Common myeloid progenitor, CD34-positive (primary cell): ENCODE measurements around the gene FAT2.

Source experiments
- CTCF ChIA-PET: fragments of 350-600 bp; sonication (Branson Sonifier 250); formaldehyde crosslinking; loops from one replicate; lab custom pipeline; 2021; ENCODE audit warnings: antibody characterized with exemption; lab: Charles Lee
- POLR2A ChIA-PET: fragments of 350-600 bp; sonication (Branson Sonifier 250); formaldehyde crosslinking; loops from one replicate; lab custom pipeline; 2021; ENCODE audit warnings: antibody characterized with exemption; lab: Charles Lee
- DNase-seq, 3 donors: peaks; one replicate each; pipeline versions ENCODE4 v3.0.0 to v3.0.0-alpha.2; 2013
- H3K27ac ChIP-seq, 2 experiments: 1 replicate in 1 of 2; 2 replicates in 1 of 2; pipeline ENCODE4 v1.7.0; 2013; ENCODE audit warnings: inconsistent platforms in 2 of 2, low read length in 2 of 2, mild to moderate bottlenecking in 2 of 2, low read depth in 1 of 2, moderate library complexity in 1 of 2; ENCODE audit not compliant: severe bottlenecking in 2 of 2, insufficient read depth in 1 of 2, poor library complexity in 1 of 2
- H3K27me3 ChIP-seq, 5 experiments: replicated peaks in 2 of 5; 1 replicate in 3 of 5; 2 replicates in 2 of 5; pipeline versions ENCODE4 v1.6.1 to v1.7.0; 2013; ENCODE audit warnings: low read length in 4 of 5, mild to moderate bottlenecking in 2 of 5, moderate library complexity in 2 of 5, inconsistent platforms in 1 of 5; ENCODE audit not compliant: insufficient read depth in 5 of 5, control insufficient read depth in 4 of 5
- H3K36me3 ChIP-seq, 4 experiments: 1 replicate in 2 of 4; 2 replicates in 2 of 4; pipeline versions ENCODE4 v1.6.1 to v1.7.0; 2013; ENCODE audit warnings: low read length in 3 of 4, control low read depth in 1 of 4, mild to moderate bottlenecking in 1 of 4; ENCODE audit not compliant: control insufficient read depth in 4 of 4, insufficient read depth in 4 of 4
- H3K4me1 ChIP-seq, 4 experiments: 1 replicate in 3 of 4; 2 replicates in 1 of 4; pipeline versions ENCODE4 v1.6.1 to v1.7.1; 2013; ENCODE audit warnings: low read length in 3 of 4, mild to moderate bottlenecking in 3 of 4, control low read depth in 1 of 4, inconsistent platforms in 1 of 4, moderate library complexity in 1 of 4; ENCODE audit not compliant: control insufficient read depth in 4 of 4, insufficient read depth in 4 of 4; ENCODE audit errors: control extremely low read depth in 1 of 4
- H3K4me3 ChIP-seq, 7 experiments: 1 replicate in 4 of 7; 2 replicates in 3 of 7; pipeline versions ENCODE4 v1.5.1 to v1.7.0; 2013; ENCODE audit warnings: mild to moderate bottlenecking in 7 of 7, low read length in 6 of 7, moderate library complexity in 6 of 7, inconsistent platforms in 2 of 7, low read depth in 2 of 7, control low read depth in 1 of 7; ENCODE audit not compliant: insufficient read depth in 4 of 7, control insufficient read depth in 1 of 7; ENCODE audit errors: extremely low read depth in 1 of 7
- H3K9me3 ChIP-seq, 5 experiments: 1 replicate in 4 of 5; 2 replicates in 1 of 5; pipeline versions ENCODE4 v1.6.1 to v1.7.1; 2013; ENCODE audit warnings: low read length in 4 of 5, mild to moderate bottlenecking in 2 of 5, inconsistent platforms in 1 of 5, low read depth in 1 of 5, moderate library complexity in 1 of 5; ENCODE audit not compliant: control insufficient read depth in 4 of 5, insufficient read depth in 2 of 5; ENCODE audit errors: control extremely low read depth in 1 of 5
- WGBS: methylation state at CpG from one replicate; pipeline ENCODE4 v1.1.5; 2013; ENCODE audit not compliant: insufficient coverage; 5-methylcytosine and 5-hydroxymethylcytosine counted together

FAT2 gene

GRCh38 chr5:151553130-151553670, 37.9 kb downstream of the FAT2 start:
- no peaks in the 10 kb centered on the region for H3K9me3 ChIP-seq
- ChIA-PET CTCF (interaction anchor here (0.7 kb wide), 1 partner anchor 404 kb away, joined by 3 read pairs; no protein-coding TSS in a partner anchor), POLR2A (no interaction called here)
- H3K4me1 ChIP-seq, result no peaks in the 10 kb centered on the region
- no peak overlapping the region for H3K4me3 ChIP-seq
- H3K36me3 ChIP-seq, result no peaks in the 10 kb centered on the region
- WGBS, result 100% methylated on average over 8 of the region's 10 CpGs
- DNase-seq, result no peak
- H3K27ac ChIP-seq, result no peak overlapping the region
- H3K27me3 ChIP-seq, result peaks cover 0 to 2% (median 0%) of the 10 kb centered on the region in 5 experiments

DNA sequence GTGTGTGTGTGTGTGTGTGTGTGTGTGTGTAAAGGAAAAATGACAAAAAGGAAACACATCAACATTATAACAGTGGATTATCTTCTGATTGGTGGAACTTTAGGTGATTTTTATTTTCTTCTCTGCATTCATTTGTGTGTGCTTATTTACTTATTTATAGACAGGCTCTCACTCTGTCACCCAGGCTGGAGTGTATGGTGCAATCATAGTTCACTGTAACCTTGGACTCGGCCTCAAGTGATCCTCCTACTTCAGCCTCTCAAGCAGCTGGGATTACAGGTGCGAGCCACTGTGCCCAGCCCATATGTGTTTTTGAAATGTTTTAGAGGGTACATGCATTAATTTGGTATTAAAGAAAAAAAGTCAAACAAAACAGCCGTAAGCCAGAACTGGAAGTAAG, 39.1 kb downstream of the FAT2 start:
- POLR2A ChIA-PET, result no interaction called here
- DNase-seq, result no peak
- WGBS, result 100% methylated on average over 2 of the region's 3 CpGs
- Histone ChIP-seq H3K9me3 (no peaks in the 10 kb centered on the region), H3K27me3 (peaks cover 0 to 2% (median 0%) of the 10 kb centered on the region in 5 experiments), H3K27ac (no peak overlapping the region), H3K4me1 (no peaks in the 10 kb centered on the region), H3K36me3 (no peaks in the 10 kb centered on the region), H3K4me3 (no peak overlapping the region)
- CTCF ChIA-PET, result no interaction called here

DNA sequence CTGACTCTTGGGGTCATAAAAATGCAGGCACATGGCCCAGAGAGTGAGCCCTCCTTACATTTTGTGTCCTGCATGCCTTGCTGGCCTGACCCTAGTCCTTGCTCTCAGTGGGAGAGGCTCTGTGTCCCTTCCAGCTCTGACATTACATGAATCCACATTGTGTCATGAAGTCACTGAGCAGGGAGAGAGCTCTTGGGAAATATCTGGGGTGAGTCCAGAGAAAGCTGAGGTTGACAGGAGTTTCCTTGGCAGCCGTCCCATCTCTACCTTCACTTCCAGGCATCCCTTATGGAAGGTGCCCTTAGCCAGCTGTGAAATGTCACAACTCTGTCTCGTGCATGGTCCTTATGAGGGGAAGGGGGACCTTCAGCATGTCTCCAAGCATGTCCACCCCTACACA, 41.0 kb downstream of the FAT2 start:
- no peaks in the 10 kb centered on the region for H3K4me1 ChIP-seq
- ChIA-PET CTCF (no interaction called here), POLR2A (no interaction called here)
- no peak overlapping the region for H3K4me3 ChIP-seq
- H3K36me3 ChIP-seq, result no peaks in the 10 kb centered on the region
- 100% methylated on average over 1 of the region's 2 CpGs for WGBS
- peaks cover 0 to 5% (median 0%) of the 10 kb centered on the region in 5 experiments for H3K27me3 ChIP-seq
- no peak overlapping the region for H3K27ac ChIP-seq
- no peaks in the 10 kb centered on the region for H3K9me3 ChIP-seq
- DNase-seq, result no peak

GRCh38 chr5:151549713-151550112, 41.4 kb downstream of the FAT2 start:
- H3K36me3 ChIP-seq, result no peaks in the 10 kb centered on the region
- 64% methylated on average over 2 of the region's 2 CpGs for WGBS
- CTCF ChIA-PET, result no interaction called here

GRCh38 chr5:151547364-151547763, 43.8 kb downstream of the FAT2 start:
- no peaks in the 10 kb centered on the region for H3K9me3 ChIP-seq
- 80% methylated on average over 1 of the region's 4 CpGs for WGBS
- peaks cover 0 to 5% (median 0%) of the 10 kb centered on the region in 5 experiments for H3K27me3 ChIP-seq
- ChIA-PET POLR2A (no interaction called here), CTCF (interaction anchor here (0.9 kb wide), 1 partner anchor 72 kb away, joined by 3 read pairs; no protein-coding TSS in a partner anchor)
- no peak for DNase-seq
- no peaks in the 10 kb centered on the region for H3K4me1 ChIP-seq
- no peaks in the 10 kb centered on the region for H3K36me3 ChIP-seq
- no peak overlapping the region for H3K4me3 ChIP-seq
- no peak overlapping the region for H3K27ac ChIP-seq

More at GRCh38 chr5:151549713-151550112, 41.4 kb downstream of the FAT2 start:
- H3K27ac ChIP-seq, result no peak overlapping the region
- peaks cover 0 to 5% (median 0%) of the 10 kb centered on the region in 5 experiments for H3K27me3 ChIP-seq
- no peaks in the 10 kb centered on the region for H3K9me3 ChIP-seq
- H3K4me1 ChIP-seq, result no peaks in the 10 kb centered on the region
- no peak overlapping the region for H3K4me3 ChIP-seq
- DNase-seq, result no peak
- POLR2A ChIA-PET, result no interaction called here

DNA sequence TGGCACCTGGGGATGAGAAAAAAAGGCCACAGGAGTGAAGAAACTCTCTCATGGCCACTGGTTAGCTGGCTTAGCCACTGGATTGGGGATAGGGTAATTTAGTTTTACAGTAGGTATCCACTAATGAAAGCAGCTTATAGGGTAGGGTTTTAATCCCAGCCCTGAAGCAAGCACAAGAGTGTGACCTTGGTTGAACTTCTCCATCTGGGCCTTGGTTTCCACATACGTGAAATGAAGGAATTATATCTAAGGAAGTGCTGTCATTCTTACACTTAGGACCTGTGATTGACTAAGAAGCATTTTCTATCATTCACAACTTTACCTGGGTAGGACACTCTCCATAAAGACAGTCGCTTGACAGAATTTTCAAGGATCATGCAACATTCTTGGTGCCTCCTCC, 49.6 kb downstream of the FAT2 start:
- DNase-seq, result no peak
- POLR2A ChIA-PET, result no interaction called here
- Histone ChIP-seq H3K27ac (no peak overlapping the region), H3K36me3 (no peaks in the 10 kb centered on the region), H3K4me1 (no peaks in the 10 kb centered on the region), H3K27me3 (peaks cover 0 to 3% (median 0%) of the 10 kb centered on the region in 5 experiments), H3K9me3 (no peaks in the 10 kb centered on the region), H3K4me3 (no peak overlapping the region)
- CTCF ChIA-PET, result no interaction called here
- WGBS, result 100% methylated on average over 1 of the region's 2 CpGs
